Measurements from ENCODE around the gene BST1.
"Not testable (repeated sequence)": the region's sequence is repeated elsewhere in the genome, so short reads cannot be mapped to it uniquely, and the experiment has no call there.

BST1 gene

GRCh38 chr4:15753081-15753480 is 50.2 kb downstream of the BST1 start:
- no peak for DNase-seq

- DNase-seq: no peak
Measured at GRCh38 chr4:15753786-15754185, 50.9 kb downstream of the BST1 start.

- DNase-seq: peak; percentile 22
Measured at GRCh38 chr4:15754323-15754722, 51.5 kb downstream of the BST1 start.

DNA sequence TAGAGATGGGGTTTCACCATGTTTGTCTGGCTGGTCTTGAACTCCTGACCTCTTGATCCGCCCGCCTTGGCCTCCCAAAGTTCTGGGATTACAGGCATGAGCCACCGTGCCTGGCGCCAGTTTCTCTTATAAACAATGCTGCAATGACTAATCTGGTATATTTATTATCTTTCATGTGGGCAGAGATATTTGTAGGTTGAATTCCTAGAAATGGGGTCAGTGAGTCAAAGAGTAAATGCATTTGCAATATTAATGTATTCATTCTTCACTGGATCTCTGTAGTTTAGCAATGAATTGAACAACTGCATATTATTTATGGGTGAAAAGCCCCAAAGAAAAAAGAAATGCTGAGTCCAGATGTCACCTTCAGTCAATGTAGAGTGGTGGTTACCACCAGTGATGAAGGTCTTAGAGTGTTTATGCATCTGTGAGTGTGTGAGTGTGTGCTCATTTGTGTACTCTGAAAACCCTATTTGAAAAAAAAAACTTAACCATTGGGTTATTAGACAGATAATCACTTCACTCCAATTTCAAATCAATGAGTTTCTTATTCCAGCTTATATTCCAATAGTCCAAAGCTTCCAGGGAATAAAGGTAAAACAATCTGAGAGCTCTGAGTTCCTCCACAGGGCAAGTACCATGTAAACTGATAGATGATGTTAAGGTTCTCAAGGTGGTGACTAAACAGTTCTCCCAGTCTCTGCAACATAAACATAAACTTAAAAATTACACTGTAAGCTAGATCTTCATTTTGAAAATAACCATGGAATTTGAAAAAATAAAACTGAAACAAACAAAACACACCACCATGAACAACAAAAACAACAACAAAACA is 52.7 kb downstream of the BST1 start:
- peak; percentile 61 for DNase-seq

- peak; percentile 71 for DNase-seq
Measured at GRCh38 chr4:15756361-15756861, 53.5 kb downstream of the BST1 start.

GRCh38 chr4:15757054-15757453 is 54.2 kb downstream of the BST1 start:
- DNase-seq: no peak

DNA sequence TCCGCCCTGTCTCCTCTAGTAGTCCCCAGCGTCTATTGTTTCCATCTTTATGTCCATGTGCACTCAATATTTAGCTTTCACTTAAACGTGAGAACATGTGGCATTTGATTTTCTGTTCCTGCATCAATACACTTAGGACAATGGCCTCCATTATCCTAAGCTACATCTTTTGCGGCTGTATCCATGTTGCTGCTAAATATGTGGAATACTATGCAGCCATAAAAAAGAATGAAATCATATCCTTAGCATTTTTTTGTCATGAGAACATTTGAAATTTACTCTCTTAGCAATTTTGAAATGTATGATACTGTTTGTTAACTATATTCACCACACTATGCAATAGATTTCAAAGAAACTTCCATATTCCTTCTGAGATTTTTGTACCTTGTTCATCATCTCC is 55.4 kb downstream of the BST1 start:
- DNase-seq: no peak

- not testable (repeated sequence) for DNase-seq
Measured at GRCh38 chr4:15762460-15762859, 59.6 kb downstream of the BST1 start.

DNA sequence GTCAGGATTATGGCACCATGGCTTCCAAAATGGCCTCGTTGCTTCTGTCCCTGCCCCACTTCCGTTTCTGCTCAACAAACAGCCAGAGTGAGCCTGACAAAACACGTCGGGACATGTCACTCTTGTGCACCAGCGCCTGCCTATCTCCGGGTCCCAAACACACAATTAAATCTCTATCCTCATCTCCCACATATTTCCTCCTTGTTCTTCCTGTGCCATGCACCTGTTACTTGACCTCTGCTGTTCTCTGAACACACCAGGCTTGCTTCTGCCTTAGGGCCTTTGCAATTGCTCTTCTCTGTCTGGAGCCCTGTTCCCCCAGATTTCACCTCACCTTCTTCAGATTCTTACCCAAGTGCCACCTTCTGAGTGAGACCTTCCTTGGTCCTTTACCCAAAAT is 62.5 kb downstream of the BST1 start:
- no peak for DNase-seq

DNA sequence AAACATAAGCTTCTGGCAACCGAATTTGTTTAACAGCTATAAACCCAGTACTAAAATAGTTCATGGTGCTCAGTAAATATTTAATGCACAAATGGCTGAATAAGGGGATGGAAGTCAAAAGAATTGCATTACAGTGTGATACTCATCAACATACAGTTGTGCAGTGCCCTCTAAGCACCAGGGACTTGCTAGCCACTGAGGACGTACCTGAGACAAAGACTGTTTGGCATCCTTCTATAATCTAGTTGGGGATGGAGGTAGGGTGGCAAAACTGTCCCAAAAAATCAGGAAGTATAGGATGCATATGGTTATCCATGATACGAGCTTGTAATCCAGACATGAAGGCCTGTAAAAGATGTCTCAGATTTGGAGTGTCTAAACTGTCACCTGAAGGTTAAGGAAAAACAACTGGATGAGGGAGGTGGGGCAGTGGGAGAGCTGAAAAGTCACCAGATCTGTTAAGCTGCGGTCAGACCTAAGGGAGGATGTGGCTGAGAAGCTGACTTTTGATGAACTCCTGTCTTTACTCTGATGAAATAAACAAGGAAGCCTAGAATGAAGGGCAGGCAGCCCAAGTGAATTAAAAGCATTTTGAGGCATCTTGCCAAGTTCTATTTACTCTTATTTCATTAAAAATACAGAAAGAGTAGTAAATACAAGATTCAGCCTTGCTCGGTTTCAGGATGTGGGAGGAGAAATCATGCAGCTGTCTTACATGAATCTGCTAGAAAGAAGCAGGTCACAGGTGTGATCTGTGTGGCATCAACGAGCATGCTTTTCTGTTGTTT is 63.2 kb downstream of the BST1 start:
- peak; percentile 28 for DNase-seq

DNA sequence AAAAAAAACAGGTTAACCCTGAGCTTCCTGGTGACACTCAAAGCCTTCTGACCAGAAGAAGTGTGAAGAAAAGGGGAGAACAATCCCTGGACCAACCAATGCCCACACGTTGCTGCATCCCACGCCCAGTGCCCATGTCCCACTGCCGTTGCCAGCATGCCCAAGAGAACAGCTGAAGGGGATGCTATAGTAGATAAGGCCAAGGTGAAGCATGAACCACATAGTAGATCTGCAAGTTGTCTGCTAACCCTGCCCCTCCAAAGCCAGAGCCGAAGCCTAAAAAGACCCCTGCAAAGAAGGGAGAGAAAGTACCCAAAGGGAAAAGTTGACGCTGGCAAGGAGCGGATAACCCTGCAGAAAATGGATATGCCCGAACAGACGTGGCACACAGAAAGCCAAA is 64.0 kb downstream of the BST1 start:
- DNase-seq: no peak

DNA sequence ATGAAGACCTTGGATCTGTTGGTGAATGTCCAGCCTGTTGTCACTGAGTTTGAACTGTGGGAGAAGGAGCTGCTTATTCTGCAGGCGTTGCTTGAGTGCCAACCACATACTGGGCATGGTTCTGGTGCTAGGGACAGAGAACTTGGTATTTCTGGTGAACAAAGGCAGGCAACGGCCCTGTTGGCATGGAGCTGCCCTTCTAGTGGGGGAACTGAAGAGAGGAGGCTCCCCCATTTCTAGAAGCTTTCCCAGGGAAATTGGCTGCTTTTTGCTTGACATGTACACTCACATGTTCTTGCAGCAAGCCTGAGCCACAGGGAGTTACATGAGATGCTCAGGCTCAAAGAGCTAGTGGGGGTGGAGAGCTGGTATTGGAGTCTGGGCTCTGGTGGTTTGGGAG is 66.3 kb downstream of the BST1 start:
- no peak for DNase-seq

DNA sequence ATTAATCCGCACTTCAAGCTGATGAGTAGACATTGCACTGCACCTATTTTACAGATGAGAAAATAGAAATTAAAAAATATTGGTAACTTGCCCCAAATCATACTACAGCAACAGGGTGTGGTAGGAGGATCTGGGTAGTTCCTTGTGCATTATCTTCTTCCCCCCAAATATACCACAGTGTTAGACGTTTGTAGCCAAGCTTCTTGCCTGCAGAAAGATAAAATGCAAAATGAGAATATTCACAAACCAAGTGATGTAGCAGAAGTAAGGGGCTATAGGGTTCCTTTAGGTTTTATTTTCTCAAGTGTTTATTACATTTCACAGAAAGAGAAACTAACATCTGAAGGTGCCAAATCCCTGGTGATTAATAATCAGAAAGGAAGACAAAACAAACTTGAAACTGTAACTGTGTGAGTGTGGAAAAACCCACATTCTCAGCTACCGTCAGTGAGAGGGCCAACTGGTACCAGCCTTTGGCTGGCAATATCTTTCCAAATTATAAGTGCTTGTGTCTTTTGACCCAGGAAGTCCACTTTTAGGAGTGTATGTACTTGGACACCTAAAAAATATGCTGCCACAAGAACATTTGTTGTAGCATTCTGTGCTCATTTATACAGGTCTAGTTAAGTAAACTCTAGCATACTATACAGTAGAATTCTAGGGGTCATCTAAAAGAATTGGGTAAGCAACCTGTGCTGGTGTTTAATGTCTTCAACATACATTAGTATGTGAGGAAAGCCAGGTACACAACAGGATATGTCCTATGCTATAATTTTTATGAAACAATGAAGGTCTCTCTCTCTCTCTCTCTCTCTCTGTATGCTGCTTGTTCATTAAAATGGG is 68.6 kb downstream of the BST1 start:
- DNase-seq: no peak

DNA sequence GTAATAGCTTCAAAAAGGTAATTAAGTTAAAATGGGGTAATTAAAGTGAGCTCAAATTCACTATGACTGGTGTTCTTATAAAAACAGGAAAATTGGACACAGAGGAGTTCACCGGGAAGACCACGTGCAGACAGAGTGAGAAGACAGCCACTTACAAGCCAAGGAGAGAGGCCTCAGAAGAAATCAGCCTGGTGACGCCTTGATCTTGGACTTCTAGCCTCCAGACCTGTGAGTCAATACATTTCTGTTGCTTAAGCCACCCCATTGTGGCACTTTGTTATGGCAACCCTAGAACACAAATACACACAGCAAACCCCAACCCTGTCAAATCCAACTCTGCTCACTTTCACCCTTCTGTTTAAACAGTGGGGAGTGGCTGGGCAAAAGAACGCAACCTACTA is 71.2 kb downstream of the BST1 start:
- DNase-seq: no peak

DNA sequence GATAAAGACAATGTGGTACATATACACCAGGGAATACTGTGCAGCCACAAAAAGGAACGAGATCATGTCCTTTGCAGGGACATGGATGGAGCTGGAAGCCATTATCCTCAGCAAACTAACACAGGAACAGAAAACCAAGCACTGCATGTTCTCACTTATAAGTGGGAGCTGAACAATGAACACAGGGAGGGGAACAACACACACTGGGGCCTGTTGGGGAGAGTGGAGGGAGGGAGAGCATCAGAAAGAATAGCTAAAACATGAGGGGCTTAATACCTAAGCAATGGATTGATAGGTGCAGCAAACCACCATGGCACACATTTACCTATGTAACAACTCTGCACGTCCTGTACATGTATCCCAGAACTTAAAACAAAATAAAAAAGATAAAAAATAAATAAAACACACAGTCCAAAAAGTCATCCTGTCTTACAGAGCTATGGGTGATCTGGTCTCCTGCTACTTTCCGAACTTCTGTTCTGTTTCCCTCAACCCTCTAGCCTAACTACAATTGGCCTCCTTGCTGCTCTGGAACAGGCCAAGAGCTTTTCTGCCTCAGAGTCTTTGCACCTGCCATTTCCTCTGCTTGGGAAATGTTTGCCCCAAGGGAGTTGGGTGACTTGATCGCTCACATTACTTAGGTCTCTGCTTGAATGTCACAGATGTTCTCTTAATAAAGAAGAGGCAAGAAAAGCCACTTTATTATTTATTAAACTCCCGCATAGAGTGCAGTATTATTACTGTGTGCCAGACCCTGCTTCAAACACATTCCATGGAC is 74.2 kb downstream of the BST1 start:
- DNase-seq: no peak

GRCh38 chr4:15777697-15778288 is 74.9 kb downstream of the BST1 start:
- DNase-seq: no peak

DNA sequence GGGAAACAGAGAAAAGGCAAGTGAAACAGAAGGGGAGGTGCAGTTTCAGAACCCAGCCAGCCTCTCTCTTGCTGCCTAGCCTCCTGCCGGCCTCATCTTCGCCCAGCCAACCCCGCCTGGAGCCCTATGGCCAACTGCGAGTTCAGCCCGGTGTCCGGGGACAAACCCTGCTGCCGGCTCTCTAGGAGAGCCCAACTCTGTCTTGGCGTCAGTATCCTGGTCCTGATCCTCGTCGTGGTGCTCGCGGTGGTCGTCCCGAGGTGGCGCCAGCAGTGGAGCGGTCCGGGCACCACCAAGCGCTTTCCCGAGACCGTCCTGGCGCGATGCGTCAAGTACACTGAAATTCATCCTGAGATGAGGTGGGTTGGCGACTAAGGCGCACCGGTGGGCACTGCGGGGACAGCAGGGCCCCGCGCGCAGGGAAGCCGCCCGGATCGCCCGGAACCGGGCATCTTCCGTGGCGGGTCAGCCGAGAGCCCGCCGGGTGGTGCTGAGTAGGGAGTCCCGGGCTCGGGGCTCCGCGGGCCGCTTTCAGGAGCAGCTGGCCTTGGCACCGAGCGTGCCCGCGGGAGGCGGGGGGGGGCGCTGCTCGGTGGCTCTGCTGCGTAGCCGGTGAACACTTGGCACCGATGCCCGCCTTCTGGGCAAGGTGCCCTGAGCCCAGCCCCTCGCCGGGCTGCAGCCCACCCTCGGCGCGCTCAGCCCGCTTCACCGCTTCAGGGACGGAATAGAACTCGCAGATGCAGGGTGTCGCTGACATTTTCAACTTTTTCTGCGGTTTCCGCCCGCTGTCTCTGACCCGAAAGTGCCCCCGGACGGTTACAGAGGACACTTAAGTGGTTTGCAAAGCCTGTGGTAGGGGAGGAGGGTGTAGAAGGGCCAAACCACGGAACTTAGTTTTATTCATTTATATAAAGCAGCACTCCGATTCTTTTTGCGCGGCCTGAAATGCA is 75.7 kb downstream of the BST1 start, which contains the start of gene CD38:
CD38 (plus strand) TSS at position 40 of the 953 bp plus-strand sequence; CDS start at position 127, 87 bp downstream.
- peak; percentile 50 for DNase-seq

- DNase-seq: no peak
Measured at GRCh38 chr4:15779306-15779705, 76.4 kb downstream of the BST1 start.

- no peak for DNase-seq
Measured at GRCh38 chr4:15779809-15780208, 76.9 kb downstream of the BST1 start.

- DNase-seq: peak; percentile 18
Measured at GRCh38 chr4:15781427-15782095, 78.7 kb downstream of the BST1 start.

Measured in stimulated activated naive CD4-positive, alpha-beta T cell treated with Interleukin-2 at 50 U/mL for 16 hours (primary cell).